GM08714 (cell line): ENCODE data around the gene AHRR.
"Not testable (repeated sequence)": the region's sequence is repeated elsewhere in the genome, so short reads cannot be mapped to it uniquely, and the experiment has no call there.

Experiments used
- H3K4me3 ChIP-seq: fragments of 200-500 bp; sonication (Bioruptor generic); 2 replicates; pipeline ENCODE4 v1.5.1; 2014; ENCODE audit warnings: mild to moderate bottlenecking, low read length, inconsistent platforms
- ZNF274 ChIP-seq: IDR thresholded peaks from 2 replicates; pipeline ENCODE4 v1.6.1; 2012; ENCODE audit warnings: mild to moderate bottlenecking, low read depth, low read length

AHRR gene

DNA sequence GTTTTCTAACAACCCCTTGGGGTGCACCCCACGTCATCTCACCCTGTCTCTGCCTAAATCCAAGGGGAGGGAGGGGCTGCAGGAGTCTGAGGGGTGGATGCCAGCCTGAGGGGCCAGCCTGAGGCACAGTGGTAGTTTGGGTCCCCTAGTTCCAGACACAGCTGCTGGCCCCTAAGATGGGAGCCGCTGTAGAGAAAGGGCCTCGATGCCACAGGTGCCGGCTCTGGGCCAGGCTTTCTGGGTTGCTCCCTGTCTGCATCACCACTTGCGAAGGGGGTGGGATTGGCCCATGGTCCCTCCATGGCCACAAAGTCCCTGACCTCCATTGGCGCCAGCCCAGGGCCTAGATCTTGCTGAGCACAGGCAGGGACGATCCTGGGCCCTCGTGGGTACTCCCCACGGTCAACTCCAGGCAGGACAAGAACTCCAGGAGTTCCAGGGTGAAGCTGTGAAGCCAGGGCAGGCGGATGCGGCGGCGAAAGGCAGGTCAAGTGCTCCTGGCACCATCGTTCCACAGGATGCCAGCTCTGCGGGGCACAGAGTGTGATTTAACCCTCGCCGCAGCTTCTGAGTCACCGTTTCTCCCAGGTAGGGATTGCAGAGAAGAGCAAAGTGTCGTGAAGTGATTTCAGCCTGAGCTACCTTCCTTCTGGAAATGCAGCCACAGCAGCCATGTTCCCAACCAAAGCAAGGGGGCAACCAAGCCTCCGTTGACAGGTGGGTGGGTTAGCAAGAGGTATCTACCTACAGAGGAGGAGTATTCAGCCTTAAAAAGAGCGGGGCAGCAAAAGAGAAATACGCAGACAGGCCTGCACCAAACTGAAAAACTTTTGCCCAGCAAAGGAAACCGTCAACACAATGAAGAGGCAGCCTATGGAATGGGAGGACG, 79.9 kb downstream of the AHRR start:
- no peak for TF ChIP-seq ZNF274
- H3K4me3 ChIP-seq: no peak overlapping the region

DNA sequence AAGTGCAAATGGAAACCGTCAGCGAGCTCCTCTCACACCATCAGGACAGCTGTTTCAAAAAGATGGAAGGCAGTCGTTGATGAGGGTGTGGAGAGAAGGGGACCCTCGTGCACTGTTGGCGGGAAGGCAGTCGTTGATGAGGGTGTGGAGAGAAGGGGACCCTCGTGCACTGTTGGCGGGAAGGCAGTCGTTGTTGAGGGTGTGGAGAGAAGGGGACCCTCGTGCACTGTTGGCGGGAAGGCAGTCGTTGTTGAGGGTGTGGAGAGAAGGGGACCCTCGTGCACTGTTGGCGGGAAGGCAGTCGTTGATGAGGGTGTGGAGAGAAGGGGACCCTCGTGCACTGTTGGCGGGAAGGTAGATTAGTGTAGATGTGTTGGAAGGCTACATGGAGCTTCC, 80.7 kb downstream of the AHRR start:
- not testable (repeated sequence) for H3K4me3 ChIP-seq

DNA sequence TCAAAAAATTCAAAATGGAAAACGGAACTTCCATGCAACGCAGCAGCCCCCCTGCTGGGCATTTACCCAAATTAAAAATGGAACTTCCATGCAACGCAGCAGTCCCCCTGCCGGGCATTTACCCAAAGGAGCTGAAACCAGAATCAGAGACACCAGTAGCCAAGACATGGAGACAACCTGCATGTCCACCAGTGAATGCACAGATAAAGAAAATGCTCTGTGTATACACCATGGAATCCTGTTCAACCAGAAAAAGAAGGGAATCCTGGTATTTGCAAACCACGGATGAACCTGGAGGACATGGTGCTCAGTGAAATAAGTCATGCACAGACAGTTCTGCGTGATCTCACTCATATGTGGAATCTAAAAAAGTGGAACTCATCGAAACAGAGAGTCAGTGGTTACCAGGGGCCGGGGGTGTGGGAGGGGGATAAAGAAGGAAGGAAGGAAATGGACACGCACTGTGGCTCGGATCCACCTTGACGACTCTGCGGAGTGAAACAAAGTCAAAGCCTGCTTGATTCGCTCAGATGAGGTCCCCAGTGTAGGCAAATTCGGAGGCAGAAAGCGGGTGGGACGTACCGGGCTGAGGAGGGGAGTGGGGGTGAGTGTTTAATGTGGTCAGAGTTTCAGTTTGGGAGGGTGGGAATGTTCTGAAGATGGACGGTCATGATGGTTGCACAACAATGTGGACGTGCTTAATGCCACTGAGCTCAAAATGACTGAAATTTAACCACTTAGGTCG, 81.3 kb downstream of the AHRR start:
- H3K4me3 ChIP-seq: no peak overlapping the region

DNA sequence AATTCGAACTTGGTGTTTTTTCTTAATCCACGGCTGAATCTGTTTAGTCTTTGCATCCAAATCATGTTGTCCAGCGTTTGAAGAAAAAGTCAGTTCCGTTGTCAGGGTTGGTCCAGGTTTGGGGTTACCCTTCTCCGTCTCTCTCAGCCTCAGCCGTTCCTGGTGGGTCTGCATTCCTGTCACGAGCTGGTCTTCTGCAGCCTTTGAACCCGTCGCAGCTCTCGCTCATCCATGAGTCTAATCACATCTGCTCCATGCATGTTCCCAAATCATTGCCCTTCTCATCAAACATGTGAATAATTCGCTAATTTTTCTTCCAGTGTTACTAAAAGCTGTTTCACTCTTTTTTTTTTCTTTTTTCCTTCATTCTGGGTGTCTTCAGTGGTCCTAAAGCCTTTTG, 82.5 kb downstream of the AHRR start:
- no peak for TF ChIP-seq ZNF274
- H3K4me3 ChIP-seq: no peak overlapping the region

More for the DNA sequence above, 81.3 kb downstream of the AHRR start:
- no peak for TF ChIP-seq ZNF274

DNA sequence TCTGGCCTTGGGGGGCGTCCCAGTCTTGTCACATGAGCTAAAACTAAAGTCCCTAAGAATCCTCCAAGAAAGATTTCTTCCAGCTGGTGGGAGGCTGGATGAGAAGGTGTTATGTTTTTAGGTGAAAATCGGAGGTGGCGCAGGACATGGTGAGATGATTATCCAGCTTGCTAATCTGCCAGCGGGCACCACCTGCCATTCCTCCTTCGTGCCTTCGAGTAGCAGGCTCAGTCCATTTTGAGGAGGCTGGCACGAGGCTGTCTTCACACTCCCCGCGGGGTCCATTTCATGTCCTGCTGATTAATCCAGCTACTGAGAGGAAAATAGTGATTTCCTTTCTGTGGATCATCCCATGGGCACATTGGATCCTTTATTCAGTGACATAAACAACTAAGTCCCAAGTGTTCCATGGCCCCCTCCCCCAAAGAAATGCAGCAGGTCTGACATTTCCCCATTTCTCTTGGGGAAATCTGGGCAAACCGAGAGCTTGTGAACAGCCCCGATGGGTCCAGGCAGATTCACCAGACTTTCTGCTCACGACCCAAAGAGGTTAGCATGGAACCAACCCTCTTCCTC, 83.2 kb downstream of the AHRR start:
- TF ChIP-seq ZNF274: no peak
- H3K4me3 ChIP-seq: no peak overlapping the region

DNA sequence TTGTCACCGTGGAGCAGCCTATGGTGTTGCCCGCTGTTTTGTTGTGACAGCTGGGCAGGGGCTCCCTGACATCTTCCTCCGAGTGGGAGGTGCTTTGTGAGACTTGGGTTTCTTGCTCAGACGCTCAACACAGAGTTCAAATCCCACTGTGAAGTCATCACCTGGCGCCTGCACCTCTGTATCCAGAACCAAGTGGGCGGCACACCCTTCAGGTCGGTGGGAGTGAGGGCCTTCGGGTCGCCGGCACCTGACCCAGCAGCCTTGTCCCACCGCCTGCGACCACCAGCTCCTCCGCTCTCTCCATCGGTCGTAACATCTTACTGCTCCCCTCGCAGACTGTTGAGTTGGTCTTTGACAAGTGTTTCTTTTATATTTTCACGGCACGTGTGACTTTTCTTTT, 83.9 kb downstream of the AHRR start:
- TF ChIP-seq ZNF274: no peak
- no peak overlapping the region for H3K4me3 ChIP-seq

DNA sequence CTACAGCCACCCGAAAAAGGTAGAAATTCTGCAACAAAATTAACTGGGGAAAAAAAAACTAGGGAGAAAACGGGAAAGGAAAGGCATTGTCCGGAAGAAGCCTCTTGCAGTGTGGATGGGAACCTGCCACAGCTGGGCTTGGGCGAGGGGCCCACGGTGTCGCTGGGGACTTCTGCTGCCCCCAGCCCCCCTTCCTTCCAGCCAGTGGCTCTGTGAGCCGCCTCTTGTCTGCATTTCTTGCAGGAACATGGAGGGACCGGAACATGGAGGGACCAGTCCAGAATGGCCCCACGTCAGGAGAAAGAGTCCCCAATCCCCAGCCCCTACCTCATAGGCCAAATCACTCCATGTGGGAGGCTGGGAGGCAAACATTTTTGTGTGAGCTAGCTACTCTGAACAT, 84.5 kb downstream of the AHRR start:
- no peak for TF ChIP-seq ZNF274
- no peak overlapping the region for H3K4me3 ChIP-seq

DNA sequence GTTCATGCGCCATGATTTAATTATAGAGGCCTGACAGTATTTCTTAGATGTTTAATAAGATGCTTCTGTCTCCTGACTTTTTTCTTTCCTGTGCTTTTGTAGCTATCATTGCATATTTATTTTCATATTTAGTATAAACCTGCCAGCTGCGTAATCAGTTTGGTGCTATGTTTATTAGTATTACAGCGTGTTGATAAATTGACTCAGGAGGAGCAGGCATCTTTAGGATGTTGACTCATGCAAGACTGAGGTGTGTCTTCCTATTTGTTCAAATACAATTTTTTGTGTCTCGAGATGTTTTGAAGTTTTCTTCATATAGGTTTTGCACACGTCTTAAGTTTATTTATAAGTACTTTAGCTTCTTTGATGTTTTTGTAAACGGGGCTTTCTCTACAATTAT, 85.5 kb downstream of the AHRR start:
- TF ChIP-seq ZNF274: no peak

DNA sequence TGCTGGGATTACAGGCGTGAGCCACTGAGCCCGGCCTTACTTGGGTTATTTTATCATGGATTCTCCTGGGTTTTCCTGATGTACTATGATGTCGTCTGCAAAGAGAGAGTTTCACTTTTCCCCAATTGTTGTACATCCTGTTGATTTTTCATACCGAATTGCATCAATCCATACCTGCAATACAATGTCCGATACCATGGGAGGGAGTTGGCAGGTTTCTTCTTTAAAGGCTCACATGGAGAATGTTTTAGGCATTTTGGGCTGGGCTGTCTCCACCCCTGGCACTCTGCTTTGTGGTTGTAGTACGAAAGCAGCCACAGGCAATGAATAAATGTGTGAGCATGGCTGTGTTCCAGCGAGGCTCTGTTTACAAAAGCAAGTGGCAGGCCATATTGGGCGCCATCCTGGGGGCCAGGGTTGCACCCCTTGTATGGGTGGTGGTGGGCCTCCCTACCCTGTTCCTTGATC, 86.3 kb downstream of the AHRR start:
- no peak for TF ChIP-seq ZNF274
- H3K4me3 ChIP-seq: no peak overlapping the region

More for the DNA sequence above, 85.5 kb downstream of the AHRR start:
- H3K4me3 ChIP-seq: no peak overlapping the region

DNA sequence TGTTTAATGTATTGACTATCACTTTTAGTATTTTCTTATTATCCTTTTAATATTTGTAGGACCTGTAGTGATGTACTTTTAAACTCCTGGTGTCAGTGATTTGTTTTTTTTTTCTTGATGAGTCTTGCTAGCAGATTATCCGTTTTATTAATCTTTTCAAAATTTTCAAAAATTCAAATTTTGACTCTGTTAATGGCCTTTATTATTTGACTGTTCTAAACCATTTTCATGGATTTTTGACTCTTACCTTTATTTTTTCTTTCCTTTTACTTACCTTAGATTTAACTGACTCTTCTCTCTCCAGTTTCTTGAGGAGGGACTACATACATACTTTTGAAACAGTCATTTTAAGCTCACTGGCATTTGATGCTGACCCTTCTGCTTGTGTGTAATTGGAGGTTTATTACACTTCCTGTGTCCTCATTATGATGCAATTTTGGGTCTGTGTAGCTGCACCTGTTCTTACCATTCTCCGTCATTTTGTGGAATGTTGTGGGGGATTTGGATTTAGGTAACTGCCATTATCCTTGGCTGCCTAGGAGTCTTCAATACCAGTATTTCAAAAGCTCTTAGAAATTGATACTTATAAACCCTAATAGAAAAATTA, 89.5 kb downstream of the AHRR start:
- no peak for TF ChIP-seq ZNF274
- H3K4me3 ChIP-seq: no peak overlapping the region

DNA sequence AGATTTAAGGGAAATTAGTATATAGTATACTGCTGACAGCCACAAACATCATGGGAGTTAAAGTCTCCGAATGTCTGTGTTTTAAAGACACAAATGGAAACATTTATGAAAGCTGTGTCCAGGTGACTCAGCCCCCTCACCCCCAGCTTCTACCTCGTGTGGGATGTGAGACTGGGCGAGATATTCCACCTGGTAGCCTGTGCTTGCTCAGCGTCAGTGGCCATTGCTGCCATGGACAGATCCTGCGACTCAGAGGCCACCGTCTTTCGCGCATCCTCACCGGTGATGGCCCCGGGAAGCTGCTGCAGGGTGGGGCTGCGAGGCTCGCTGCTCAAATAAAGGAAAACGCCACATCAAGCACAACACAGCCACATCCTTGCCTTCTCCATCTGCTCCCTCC, 90.2 kb downstream of the AHRR start:
- no peak overlapping the region for H3K4me3 ChIP-seq
- no peak for TF ChIP-seq ZNF274

DNA sequence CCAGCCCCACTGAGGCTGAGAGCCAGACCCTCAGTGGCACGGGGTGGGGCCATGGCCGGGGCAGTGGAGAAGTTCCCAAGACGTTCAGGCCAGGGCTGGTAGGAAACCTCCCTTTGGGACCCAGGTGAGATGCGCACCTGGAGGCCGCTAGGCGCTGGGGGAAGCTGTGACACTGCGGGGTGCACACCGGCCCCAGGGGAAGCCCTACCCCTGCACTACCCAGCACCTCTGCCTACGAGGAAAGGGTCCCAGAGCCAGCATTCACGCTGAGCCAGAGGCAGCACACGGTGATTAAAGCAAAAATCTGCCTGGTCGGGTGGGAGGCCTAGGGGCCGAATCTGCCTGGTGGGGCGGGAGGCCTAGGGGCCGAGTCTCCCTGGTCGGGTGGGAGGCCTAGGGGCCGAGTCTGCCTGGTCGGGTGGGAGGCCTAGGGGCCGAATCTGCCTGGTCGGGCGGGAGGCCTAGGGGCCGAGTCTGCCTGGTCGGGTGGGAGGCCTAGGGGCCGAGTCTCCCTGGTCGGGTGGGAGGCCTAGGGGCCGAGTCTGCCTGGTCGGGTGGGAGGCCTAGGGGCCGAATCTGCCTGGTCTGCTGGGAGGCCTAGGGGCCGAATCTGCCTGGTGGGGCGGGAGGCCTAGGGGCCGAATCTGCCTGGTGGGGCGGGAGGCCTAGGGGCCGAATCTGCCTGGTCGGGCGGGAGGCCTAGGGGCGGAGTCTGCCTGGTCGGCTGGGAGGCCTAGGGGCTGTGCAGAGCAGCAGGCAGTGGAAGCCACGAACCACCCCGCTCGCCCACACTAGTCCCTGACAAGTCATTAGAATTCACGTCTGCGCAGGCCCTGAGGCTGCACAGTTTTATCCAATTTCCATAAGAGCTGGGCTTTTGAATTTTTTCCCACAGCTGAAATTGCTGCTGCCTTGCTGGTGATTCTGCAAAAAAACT, 93.7 kb downstream of the AHRR start:
- H3K4me3 ChIP-seq: not testable (repeated sequence)

DNA sequence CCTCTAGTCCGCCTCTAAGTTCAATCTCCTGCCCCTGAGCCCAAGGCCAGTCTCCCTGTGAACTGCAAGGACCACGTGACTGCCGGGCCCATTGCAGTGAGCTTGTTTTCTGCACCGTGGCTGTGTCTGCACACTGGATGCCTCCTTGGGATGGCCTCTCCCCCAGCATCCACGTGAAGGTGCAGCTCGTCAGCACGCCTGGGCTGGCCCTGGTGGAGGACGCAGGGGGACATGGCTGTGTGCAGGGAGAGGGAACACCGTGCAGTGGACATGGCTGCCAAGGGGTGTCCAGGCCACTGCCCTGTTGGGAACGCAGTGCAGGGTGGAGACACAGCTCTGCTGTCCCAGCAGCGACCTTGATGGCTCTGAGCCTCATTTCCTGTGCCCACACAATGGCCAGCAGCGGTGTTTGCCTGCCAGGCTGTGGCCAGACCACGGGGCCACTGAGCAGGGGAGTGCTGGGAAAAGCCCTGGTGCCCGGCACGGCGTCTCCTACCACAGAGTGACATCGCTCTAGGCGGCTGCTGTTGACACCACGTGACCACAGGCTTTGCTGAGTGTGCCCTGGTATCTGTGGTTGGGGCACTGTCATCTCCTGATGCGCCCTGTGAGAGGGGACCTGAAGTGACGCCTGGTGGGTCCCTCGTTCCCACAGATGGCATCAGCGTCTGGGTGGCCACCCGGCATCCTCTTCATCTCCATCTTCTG, 94.6 kb downstream of the AHRR start:
- no peak for TF ChIP-seq ZNF274
- no peak overlapping the region for H3K4me3 ChIP-seq
